GM21381 (cell line): ENCODE data around the gene KPNA1.

Experiments used
- ATAC-seq: cut with Tn5 transposase; IDR thresholded peaks from one replicate; pipeline ENCODE4 v1.9.1; 2021; ENCODE audit warnings: mild to moderate bottlenecking, moderate library complexity; ENCODE audit not compliant: unreplicated experiment

Gene KPNA1

GRCh38 chr3:122514123-122515019, at the start of gene KPNA1:
Gene KPNA1 (minus strand): TSS chr3:122514939. CDS start chr3:122496565, 18,374 bp downstream.
- peak; percentile 83 for ATAC-seq

GRCh38 chr3:122564155-122564912, 49.6 kb upstream of the KPNA1 start, which contains the start of the genes DTX3L and PARP9:
Gene DTX3L (plus strand): TSS chr3:122564338. CDS start chr3:122564427, 89 bp downstream.
Gene PARP9 (minus strand): TSS chr3:122564300. CDS start chr3:122559620, 4,680 bp downstream.
- peak; percentile 69 for ATAC-seq

DNA sequence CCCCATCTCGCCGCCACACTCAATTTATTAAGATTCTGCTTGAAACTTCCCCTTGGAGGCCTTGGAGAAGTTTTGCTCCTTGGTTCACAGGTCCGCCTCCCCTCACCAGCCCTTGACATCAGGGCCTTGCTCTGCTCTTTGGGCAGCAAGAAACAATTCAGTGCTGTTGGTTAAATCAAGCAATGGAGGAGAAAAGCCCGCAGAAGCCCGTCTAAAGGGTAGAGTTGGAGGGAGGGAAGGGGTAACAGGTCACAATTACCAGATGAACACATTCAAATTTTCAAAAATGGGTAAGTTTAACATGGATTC, 48.9 kb upstream of the KPNA1 start:
- ATAC-seq: peak; percentile 10

- no peak for ATAC-seq
These were observed 48.4 kb upstream of the KPNA1 start for GRCh38 chr3:122562923-122563716.

GRCh38 chr3:122560680-122561079, 45.9 kb upstream of the KPNA1 start:
- ATAC-seq: no peak

GRCh38 chr3:122559906-122560305, 45.2 kb upstream of the KPNA1 start:
- ATAC-seq: no peak

GRCh38 chr3:122558605-122559004, 43.9 kb upstream of the KPNA1 start:
- ATAC-seq: no peak

GRCh38 chr3:122557356-122557755, 42.6 kb upstream of the KPNA1 start:
- ATAC-seq: no peak

- ATAC-seq: no peak
These were observed 40.7 kb upstream of the KPNA1 start for GRCh38 chr3:122555275-122556071.

DNA sequence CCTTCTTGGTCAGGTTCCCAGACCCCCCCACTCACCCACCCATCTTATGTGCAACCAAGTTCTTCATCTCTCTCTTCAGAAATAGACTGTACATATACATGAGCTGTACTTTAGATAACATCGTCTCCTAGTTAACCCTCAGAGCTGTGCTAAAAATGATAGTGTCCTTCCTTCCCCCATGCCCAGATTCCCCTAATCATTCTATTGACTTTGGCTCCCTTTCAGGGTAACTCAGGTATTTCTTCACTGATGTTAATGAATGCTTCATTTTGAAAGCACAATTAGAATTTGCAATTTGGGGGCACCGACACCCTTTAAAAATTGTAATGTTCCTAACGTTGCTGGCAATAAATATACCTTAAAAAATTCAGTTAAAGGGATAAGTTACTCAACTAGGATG, 38.4 kb upstream of the KPNA1 start:
- no peak for ATAC-seq

GRCh38 chr3:122548619-122549018, 33.9 kb upstream of the KPNA1 start:
- no peak for ATAC-seq

- ATAC-seq: no peak
These were observed 33.3 kb upstream of the KPNA1 start for GRCh38 chr3:122548076-122548475.

DNA sequence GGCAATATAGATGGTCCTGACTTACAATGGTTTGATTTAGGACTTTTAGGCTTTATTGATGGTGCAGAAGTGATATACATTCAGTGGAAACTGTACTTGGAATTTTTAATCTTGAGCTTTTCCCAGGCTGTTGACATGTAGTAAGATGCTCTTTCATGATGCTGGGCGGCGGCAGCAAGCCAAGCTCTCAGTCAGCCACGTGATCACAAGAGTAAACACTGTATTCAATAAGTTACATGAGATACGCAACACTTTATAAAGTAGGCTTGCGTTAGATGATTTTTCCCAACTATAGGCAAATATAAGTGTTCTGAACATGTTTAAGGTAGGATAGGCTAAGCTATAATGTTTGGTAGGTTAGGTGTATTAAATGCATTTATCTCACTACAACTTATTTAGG, 31.4 kb upstream of the KPNA1 start:
- ATAC-seq: no peak

DNA sequence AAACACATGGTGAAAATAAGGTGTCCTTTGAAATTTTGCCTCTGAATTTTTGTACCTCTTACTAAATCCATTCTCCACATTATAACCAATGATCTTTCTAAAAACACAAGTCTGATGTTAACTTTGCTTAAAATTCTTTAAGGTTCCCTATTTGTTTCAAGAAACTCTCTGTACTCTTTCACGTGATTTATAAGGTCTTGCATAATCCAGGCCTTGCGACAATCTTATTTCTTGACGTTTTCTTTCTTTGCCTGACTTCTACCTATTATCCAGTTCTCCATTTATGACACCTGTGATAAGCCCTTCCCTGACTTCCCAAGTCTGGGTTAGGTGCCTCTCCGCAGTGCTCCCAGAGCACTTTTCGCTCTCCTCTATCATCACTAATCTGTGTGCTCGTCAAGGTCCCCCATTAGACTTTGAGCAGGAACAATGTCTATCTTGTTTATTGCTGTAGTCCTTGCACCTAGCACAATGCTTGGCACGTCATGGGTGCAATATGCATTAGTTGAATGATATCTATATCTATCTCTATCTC, 24.3 kb upstream of the KPNA1 start:
- no peak for ATAC-seq

DNA sequence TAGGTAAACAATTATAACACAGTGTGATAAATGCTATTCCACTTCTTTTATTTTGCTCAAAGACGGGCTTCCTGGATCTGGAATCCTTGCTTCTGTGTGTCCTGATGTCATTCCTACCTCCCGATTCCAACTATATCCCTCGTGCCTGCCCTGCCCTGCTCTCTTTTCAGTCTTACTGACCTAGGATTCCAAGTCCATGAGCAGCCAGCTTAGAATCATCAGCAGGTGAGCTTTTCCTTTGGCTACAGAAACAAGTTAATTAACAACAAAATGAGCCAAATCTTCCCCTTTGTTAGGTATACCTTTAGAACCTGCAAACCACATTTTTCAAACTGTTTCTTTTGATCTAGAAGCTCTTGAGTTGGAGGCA, 21.9 kb upstream of the KPNA1 start:
- ATAC-seq: no peak

DNA sequence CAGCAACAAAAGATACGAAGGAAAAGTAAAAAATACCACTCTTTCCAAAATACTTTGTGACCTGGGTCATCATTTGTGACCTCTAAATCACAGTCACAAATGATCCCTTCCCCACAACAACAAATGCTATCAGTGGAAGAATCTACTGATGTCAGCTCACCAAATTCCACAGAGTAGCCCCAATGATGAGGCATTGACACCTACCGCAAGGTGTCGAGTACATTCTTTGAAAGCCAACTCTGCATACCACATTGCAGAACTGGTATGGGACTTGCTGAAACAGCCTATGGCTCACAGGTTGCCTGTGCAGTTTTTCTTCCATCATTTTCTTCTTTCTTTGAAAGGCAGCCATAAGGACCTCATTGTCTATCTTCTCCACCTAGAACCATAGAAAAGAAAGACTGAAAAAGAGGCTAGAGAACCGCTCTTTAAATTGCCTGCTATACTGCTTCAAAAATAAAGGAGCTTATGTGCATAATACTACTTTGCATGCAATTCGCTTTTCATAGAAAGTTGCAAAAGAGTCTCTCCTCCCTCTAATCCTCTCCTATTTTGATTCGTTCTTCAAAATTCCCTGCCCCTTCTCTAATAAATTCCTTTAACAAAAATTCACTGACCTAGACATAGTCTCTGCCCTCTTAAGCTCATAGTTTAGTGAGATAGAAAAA, 21.4 kb upstream of the KPNA1 start:
- no peak for ATAC-seq

- peak; percentile 99 for ATAC-seq
These were observed 19.2 kb upstream of the KPNA1 start for GRCh38 chr3:122533931-122534334.

DNA sequence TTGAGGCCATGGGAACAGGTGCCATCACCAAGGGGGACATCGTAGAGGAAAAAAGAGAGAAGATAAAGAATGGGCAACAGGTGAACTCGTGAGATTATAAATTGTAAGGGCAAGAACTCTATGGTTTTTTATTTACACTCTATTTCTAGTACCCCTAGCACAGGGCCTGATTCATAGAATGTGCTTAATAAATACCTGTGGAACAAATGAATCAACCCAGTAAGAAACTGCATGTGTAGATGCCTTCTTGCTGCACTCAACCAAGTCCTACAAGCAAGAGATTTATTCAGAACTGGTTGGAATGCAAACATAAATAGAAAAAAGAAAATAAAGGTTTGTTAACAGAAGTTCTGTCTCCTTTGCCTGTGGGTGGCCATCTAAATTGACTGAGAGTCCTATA, 18.7 kb upstream of the KPNA1 start:
- ATAC-seq: no peak

- ATAC-seq: no peak
These were observed 15.4 kb upstream of the KPNA1 start for GRCh38 chr3:122530164-122530563.

GRCh38 chr3:122523317-122523716, 8.6 kb upstream of the KPNA1 start:
- ATAC-seq: no peak
